GM21786 (cell line): ENCODE measurements around the gene COL18A1.

Experiments used
- ATAC-seq: cut with Tn5 transposase; IDR thresholded peaks from one replicate; pipeline ENCODE4 v1.9.1; 2021; ENCODE audit not compliant: unreplicated experiment

The COL18A1 gene

DNA sequence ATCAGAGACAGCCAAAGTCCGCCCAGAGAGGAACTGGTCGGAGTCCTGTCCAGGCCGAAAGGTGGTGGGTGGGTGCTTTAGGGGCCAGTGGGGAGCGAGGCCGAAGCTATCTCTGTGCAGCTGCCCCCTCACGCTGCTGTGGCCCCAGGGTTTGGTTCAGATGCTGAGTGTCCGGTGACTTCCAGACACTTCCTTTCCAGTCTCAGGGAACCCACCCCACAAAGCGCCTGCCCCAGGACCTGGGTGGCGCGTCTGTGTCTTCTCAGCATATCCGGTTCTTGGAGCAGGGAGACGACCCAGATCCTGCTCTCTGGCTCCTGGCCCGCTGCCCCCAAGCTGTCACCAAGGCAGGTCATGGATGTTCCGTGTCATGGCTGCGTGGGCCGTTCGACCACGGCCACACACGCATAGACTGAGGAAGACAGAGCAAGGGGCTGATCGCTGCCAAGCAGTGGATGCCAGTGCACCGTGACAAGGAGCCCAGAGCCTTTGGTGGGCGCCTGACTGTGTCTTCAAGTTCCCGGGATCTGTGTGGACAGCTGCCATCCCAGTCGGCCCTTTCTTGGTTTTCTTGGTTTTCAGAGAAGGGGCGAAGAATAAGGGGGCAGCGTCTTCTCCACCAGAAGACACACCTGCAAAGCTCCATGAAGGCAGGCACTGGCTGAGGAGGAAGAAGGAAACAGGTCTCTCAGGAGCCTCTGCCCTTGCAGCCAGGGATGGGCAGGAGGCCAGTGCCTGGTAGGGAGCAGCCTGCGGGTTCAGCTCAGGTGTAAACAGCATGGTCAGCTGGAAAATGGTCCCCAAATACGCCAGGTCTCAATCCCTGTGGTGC is 22.9 kb upstream of the COL18A1 start:
- ATAC-seq = no peak

GRCh38 chr21:45382697-45382997 is 22.3 kb upstream of the COL18A1 start:
- ATAC-seq = no peak

DNA sequence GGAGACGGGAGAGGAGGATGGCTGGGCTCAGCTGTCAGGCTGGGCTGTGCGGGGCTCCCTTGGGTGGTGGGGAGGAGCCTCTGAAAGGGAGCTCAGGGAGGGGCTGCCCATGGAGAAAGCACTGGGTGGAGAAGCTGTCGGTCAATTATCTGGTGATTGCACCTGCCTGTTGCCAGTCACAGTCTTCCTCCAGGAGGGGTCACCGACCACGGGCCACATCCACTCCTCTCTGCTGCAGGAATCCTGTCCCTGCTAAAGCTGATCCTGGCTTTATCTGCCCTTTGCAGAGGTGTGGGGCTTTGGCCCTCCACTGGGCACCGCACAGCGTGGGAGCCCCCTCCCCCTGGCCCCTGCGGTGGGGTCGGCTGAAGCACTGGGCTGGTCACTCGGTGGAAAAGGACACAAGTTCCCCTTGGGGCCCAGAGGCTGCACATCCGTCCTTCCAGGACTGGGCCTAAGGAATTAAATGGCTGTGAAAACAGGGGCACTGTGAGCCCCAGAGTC is 21.8 kb upstream of the COL18A1 start:
- no peak for ATAC-seq

- no peak for ATAC-seq
Observed at GRCh38 chr21:45383615-45384201, 21.3 kb upstream of the COL18A1 start.

GRCh38 chr21:45384656-45385548 is 20.1 kb upstream of the COL18A1 start:
- no peak for ATAC-seq

DNA sequence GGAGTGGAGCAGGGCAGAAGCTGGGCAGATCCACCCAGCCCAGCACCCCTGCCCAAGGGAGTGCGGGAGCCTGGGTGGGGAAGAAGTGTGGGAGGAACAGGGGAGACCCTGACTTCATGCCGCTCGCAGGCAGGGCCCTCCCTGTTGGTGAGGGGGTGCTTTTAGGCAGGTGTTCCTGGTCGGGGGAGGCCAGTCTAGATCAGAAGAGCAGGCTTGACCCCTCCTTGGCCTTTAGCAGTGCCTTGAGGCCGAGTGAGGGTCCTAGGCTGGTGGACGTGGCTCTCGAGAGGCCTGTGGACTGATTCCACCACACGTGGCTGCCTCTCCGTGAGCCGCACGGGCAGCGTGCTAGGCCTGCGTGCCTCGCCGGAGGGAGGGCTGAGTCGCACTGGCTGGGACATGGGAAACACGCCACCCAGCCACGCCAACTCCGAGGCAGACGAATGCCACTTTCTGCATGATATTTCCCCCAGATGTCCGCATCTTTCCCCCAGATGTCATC is 19.4 kb upstream of the COL18A1 start:
- ATAC-seq = no peak

- ATAC-seq = no peak
Observed at GRCh38 chr21:45386336-45386727, 18.6 kb upstream of the COL18A1 start.

GRCh38 chr21:45386728-45387371 is 18.1 kb upstream of the COL18A1 start:
- no peak for ATAC-seq

DNA sequence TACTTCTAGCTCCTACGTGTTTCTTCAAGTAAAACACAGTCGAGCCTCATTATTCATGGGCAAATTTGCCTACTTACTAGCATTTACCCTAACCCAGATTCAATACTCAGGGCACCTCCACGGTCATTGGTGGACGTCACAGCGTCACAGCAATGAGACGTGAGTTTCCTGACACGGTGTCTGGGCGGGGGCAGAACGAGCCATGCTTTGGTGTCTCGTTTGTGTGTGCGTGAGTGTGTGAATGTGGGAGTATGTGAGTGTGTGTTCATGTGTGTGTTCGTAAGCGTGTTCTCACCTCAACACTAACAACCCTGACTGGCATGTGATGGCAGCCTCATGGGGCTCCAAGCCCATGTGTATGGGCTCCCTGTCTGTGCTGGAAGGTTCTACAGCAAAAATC is 17.5 kb upstream of the COL18A1 start:
- ATAC-seq = no peak

DNA sequence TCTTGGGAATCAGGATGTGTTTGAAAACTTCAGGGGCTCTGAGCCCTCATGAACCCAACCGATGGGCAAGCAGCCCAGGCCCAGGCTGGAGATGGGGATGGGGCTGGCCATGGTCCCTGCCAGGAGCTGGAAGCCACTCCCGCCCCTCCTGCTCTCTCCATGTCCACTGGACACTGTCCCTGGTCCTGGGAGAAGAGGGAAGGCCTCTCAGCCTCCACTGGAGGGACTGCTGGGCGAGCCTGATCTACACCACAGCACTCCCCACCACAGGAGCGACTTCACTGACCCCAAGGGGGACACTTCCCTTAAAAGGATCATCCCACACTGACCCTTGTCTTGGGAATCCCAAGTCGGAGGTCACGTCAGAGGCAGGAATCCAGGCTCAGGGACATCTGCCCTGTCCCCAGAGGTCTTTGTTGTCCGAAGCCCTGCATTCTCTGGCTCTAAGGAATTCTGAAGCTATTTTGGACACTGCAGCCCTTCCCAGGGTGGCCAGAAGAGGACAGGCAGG is 16.9 kb upstream of the COL18A1 start:
- ATAC-seq = no peak

- no peak for ATAC-seq
Observed at GRCh38 chr21:45388611-45389296, 16.2 kb upstream of the COL18A1 start.

DNA sequence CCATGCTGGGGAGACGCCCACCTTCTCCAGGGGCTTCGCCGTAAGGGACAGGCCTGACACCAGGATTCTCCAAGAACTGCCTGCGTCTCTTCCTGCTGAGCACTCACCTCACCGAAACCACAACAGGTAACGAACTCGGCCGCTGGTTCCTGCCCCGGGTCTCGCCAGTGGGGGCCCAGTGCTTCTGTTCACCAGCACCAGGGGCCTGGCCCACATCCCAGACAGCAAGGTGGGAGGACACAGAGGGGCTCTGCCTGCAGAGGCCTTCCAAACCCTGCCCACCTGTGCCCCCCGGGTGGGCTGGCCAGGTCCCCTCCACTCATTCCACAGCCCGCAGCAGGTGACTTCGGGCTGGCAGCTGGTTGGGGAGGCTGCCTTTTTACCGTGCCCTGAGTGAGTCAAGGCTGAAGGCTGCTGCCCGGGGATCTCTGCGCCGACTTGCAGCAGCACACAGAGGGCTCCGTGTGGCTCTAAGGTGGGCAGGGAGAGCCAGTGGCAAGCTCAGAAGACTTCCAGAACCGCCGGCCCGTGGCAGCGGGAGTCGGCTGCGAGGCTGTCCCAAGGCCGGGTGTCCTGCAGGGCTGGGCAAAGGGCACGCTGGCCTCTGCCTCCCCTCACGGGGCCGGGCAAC is 14.7 kb upstream of the COL18A1 start:
- ATAC-seq = no peak

DNA sequence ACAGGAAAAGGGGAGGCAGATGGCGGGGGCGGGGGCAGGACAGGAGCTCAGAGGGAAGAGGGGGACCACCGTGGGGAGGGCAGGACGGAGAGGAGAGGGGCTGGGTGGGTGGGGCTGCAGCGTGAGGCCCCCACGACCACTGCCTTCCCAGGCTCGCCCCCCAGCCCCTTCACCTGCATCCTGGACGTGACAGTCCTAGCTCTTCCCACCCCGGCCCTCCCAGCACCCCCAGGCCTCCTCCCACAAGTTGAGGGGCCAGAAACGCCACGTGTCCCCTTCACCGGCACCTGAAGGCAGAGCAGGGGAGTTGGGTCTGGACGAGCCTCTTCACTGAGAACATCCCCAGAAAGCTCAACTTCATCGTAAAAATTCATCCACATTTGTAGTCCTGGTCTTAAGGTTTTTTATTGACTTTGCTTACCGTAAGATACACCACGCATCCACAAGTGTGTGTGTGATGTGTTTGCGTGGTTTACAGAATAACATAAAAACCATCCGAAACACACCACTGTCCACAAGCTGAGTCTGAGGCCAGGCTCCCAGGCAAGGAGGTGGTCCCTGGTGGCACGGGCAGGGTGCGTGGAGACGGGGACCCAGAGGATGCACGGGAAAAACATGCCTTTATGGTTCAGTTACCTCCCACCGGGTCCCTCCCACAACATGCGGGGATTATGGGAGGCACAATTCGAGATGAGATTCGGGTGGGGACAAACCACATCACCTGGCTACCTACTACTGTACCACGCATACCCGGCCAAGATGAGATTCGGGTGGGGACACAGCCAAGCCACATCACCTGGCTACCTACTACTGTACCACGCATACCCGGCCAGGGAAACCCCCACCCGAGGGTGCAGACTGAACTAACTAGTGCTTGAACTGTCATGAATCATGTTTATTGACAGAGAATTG is 13.9 kb upstream of the COL18A1 start:
- no peak for ATAC-seq

DNA sequence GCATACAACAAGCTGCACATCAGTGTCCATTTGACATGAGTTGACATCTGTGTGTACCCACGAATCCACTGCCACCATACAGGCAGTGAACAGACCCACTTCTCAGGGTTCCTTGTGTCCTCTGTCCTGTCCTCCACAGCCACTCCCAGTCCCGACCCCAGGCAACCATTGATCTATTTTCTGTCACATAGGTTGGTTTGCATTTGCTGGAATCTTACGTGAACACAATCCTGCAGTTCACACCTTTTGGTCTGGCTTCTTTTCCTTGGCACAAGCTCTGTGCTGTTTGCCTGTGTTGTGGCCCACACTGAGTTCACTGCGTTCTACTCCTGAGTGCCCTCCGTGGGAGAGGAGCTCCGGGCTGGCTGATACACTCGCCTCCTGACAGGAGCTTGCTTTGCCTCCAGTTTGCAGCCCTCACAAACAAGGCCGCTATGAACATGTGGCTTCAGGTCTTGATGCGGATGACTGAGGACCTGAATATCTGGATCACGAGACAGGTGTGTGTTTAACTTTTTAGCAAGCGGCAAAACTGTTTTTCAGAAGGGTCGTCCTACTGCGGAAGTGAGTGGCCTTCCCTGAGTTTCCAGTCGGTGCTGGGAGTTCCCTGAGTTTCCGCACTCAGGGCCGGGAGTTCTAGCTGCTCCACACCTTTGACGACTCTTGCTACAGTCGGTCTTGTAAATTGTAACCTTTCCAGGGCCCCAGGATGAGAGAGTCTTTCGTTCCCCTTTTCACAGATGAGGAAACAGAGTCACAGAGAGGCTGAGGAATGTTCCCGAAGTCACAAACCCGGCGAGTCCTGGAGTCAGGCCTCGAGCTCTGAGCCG is 13.0 kb upstream of the COL18A1 start:
- ATAC-seq = no peak

DNA sequence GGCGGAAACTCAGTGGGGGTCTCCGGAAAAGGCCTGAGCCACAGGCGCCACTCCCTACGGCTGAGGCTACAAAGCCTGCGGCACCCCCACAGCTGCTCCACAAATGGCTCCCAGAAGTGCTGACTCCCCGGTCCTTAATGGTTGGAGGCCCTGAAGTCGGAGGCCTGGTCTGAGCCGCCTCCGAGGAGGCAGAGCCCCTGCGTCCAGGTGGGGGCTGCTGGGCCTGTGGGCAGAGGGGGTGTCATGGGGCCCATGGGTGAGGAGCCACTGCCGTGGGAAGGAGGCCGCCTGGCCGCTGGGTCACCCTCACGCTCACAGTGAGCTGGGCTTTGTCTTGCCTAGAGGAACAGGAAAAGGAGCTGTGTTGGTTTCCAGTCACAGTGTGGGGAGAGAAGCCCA is 12.4 kb upstream of the COL18A1 start:
- no peak for ATAC-seq

DNA sequence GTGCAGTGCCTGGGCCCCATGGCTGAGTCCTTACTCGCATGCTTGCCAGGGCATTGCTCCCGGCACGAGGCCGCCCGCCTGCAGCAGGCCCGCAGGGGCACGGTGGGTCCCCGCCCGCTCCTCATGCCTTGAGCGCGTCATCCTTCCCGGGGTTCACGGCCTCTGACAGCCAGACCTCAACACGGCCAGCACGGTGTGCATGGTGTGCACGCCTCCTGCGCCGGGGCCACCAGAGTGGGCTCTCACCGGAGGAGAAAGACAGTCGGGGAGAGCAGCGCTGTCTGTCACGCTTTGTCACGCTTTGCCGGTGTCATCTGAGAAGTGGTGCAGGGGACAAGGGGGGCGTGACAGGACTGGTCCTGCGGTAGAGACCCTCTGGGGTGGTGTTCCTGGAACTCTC is 11.9 kb upstream of the COL18A1 start:
- ATAC-seq = no peak

GRCh38 chr21:45393833-45394638 is 10.9 kb upstream of the COL18A1 start:
- no peak for ATAC-seq
